SK-N-MC (cell line): Measurements from ENCODE around the gene PCSK5.

ENCODE experiments used
- DNase-seq: peaks from one replicate; pipeline ENCODE4 v3.0.0-alpha.2; 2011; ENCODE audit warnings: low read depth, low spot score
- H3K27ac ChIP-seq: fragments of 200-600 bp; sonication (generic); 2 replicates; pipeline ENCODE4 v1.5.1; 2016; ENCODE audit warnings: mixed run types
- H3K36me3 ChIP-seq: fragments of 200-600 bp; sonication (generic); 2 replicates; pipeline ENCODE4 v1.6.1; 2017; ENCODE audit warnings: antibody characterized with exemption, low read length, mixed read lengths; ENCODE audit not compliant: insufficient read depth
- H3K4me3 ChIP-seq: fragments of 200-600 bp; sonication (generic); 2 replicates; pipeline ENCODE4 v1.5.1; 2016
- H3K9ac ChIP-seq: fragments of 200-600 bp; sonication (generic); 2 replicates; pipeline ENCODE4 v1.8.0; 2017; ENCODE audit warnings: mixed run types, mixed read lengths; ENCODE audit not compliant: insufficient read length
- H3K9me3 ChIP-seq: fragments of 200-600 bp; sonication (generic); 2 replicates; pipeline ENCODE4 v1.6.1; 2017; ENCODE audit warnings: low read depth, mild to moderate bottlenecking, antibody characterized with exemption, low read length, moderate library complexity, mixed read lengths
- EZH2 ChIP-seq: fragments of 200-600 bp; sonication (generic); IDR thresholded peaks from one replicate; pipeline ENCODE4 v1.6.1; 2017; ENCODE audit warnings: antibody characterized with exemption
- FOXP2 ChIP-seq: optimal IDR thresholded peaks from 2 replicates; pipeline ENCODE3; 2011; ENCODE audit warnings: mild to moderate bottlenecking, moderate library complexity; ENCODE audit not compliant: insufficient read depth; ENCODE audit errors: extremely low read length, control extremely low read depth
- POLR2AphosphoS5 ChIP-seq: IDR thresholded peaks from 2 replicates; pipeline ENCODE4 v1.6.1; 2012; ENCODE audit warnings: mild to moderate bottlenecking, low read depth, low read length, borderline replicate concordance

PCSK5 gene

GRCh38 chr9:76188286-76188685, 297.8 kb downstream of the PCSK5 start:
- Histone ChIP-seq H3K27ac (no peak overlapping the region), H3K9me3 (no peaks in the 10 kb centered on the region), H3K36me3 (0 out of 2 replicates have a peak, but pooled peaks cover 3% of the 10 kb centered on the region), H3K9ac (no peak overlapping the region), H3K4me3 (no peak overlapping the region)
- DNase-seq, result no peak
- TF ChIP-seq POLR2AphosphoS5, result no peak
- TF ChIP-seq FOXP2, result no peak
- TF ChIP-seq EZH2, result no peak

DNA sequence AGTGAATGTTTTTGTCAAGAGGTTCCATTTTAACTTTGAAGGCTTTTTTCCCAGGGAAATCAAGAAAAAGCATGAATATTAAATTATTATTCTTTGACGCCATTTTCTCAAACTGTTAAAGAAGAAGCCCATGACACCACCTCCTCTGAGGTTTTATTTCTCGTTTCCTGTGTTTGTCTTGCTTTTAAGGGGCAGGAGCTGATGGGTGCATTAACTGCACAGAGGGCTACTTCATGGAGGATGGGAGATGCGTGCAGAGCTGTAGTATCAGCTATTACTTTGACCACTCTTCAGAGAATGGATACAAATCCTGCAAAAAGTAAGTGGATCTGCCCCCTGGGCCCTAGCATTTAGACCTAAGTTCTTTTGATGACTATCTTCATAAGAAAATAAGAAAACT, 298.4 kb downstream of the PCSK5 start:
- Histone ChIP-seq H3K9ac (no peak overlapping the region), H3K27ac (no peak overlapping the region), H3K36me3 (0 out of 2 replicates have a peak, but pooled peaks cover 3% of the 10 kb centered on the region), H3K9me3 (no peaks in the 10 kb centered on the region), H3K4me3 (no peak overlapping the region)
- no peak for DNase-seq
- TF ChIP-seq EZH2 (no peak), POLR2AphosphoS5 (no peak), FOXP2 (no peak)

- Histone ChIP-seq H3K9ac (no peak overlapping the region), H3K36me3 (0 out of 2 replicates have a peak, but pooled peaks cover 3% of the 10 kb centered on the region), H3K27ac (no peak overlapping the region), H3K9me3 (no peaks in the 10 kb centered on the region), H3K4me3 (no peak overlapping the region)
- TF ChIP-seq EZH2 (no peak), POLR2AphosphoS5 (no peak)
- no peak for DNase-seq
Observed at GRCh38 chr9:76191493-76191892, 301.0 kb downstream of the PCSK5 start.

DNA sequence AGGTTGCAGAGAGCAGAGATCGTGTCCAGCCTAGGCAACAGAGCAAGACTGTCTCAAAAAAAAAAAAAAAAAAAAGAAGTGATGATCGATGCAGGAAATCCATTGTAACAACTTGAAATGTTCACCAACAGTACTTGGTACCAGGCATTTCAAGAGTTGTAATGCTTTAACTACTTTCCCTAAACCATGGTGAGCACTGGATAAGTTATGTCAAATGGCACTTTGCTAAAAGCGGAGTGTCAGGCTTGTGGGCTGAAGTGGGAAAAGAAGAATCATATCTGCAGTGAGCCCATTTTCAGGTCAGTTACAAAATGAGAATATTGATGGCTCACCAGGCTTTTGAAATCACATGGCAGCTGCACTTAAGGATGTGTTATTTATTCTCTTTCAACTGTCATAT, 301.5 kb downstream of the PCSK5 start:
- no peaks in the 10 kb centered on the region for H3K9me3 ChIP-seq
- no peak for TF ChIP-seq FOXP2
- no peak for TF ChIP-seq POLR2AphosphoS5
- no peak for TF ChIP-seq EZH2
- H3K27ac ChIP-seq, result no peak overlapping the region
- H3K4me3 ChIP-seq, result no peak overlapping the region
- 0 out of 2 replicates have a peak, but pooled peaks cover 3% of the 10 kb centered on the region for H3K36me3 ChIP-seq
- DNase-seq, result no peak
- no peak overlapping the region for H3K9ac ChIP-seq

GRCh38 chr9:76194896-76195295, 304.4 kb downstream of the PCSK5 start:
- no peak overlapping the region for H3K27ac ChIP-seq
- no peak overlapping the region for H3K9ac ChIP-seq
- no peak for DNase-seq
- H3K36me3 ChIP-seq, result 0 out of 2 replicates have a peak, but pooled peaks cover 3% of the 10 kb centered on the region
- H3K9me3 ChIP-seq, result no peaks in the 10 kb centered on the region
- H3K4me3 ChIP-seq, result no peak overlapping the region
- TF ChIP-seq EZH2 (no peak), POLR2AphosphoS5 (no peak), FOXP2 (no peak)

GRCh38 chr9:76198336-76198735, 307.9 kb downstream of the PCSK5 start:
- H3K27ac ChIP-seq, result no peak overlapping the region
- no peak for DNase-seq

DNA sequence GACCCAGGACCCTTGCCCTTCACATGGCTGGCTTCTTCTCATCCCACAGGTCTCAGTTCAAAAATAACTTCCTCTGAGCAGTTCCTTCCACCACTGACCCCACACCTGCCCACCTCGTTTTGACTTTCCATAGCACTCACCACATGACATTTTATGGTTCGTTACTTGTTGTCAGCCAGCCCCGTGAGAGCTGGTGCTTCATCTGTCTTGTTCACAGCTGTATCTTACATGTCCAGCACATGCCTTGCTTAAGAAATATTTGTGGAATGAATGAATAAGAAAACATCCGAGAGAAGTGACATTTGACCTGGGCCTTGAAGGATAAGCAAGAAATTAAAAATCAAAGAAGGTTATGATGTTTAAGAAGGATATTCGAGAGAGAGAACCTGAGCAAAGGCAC, 309.8 kb downstream of the PCSK5 start:
- TF ChIP-seq POLR2AphosphoS5 (no peak), EZH2 (no peak), FOXP2 (no peak)
- no peak for DNase-seq
- Histone ChIP-seq H3K9ac (no peak overlapping the region), H3K36me3 (no peaks in the 10 kb centered on the region), H3K4me3 (no peak overlapping the region), H3K27ac (no peak overlapping the region), H3K9me3 (no peaks in the 10 kb centered on the region)

More at GRCh38 chr9:76198336-76198735, 307.9 kb downstream of the PCSK5 start:
- H3K4me3 ChIP-seq, result no peak overlapping the region
- TF ChIP-seq EZH2 (no peak), POLR2AphosphoS5 (no peak), FOXP2 (no peak)
- H3K9ac ChIP-seq, result no peak overlapping the region
- no peaks in the 10 kb centered on the region for H3K9me3 ChIP-seq
- H3K36me3 ChIP-seq, result no peaks in the 10 kb centered on the region

GRCh38 chr9:76200745-76201144, 310.3 kb downstream of the PCSK5 start:
- Histone ChIP-seq H3K4me3 (no peak overlapping the region), H3K27ac (no peak overlapping the region), H3K9me3 (no peaks in the 10 kb centered on the region), H3K36me3 (no peaks in the 10 kb centered on the region), H3K9ac (no peak overlapping the region)
- TF ChIP-seq EZH2 (no peak), FOXP2 (no peak), POLR2AphosphoS5 (no peak)
- no peak for DNase-seq

DNA sequence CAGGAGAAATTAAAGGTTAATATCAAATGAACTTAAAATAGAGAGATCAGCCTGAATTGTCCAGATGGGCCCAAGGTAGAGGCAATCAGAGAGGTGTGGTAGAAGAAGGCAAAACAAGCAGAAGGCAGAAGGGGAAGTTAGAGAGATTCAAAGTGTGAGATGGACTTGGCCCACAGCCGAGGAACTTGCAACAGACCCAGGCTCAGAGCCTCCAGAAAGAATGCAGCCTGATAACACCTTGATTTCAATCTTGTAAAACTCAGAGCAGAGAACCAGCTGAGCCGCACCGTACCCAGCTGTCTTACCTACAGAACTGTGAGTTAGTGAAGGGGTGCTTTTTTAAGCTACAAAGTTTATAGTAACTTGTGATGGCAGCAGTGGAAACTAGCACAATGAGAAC, 312.9 kb downstream of the PCSK5 start:
- Histone ChIP-seq H3K9me3 (no peaks in the 10 kb centered on the region), H3K27ac (no peak overlapping the region), H3K9ac (no peak overlapping the region), H3K4me3 (no peak overlapping the region), H3K36me3 (no peaks in the 10 kb centered on the region)
- TF ChIP-seq FOXP2 (no peak), POLR2AphosphoS5 (no peak), EZH2 (no peak)
- DNase-seq, result no peak
